Testis (tissue), 3 donors: Measurements from ENCODE around the gene QDPR. TPM values are rescaled to one million over a fixed set of nuclear protein-coding genes. Genes with fewer than 3 reads are reported as not detected.

Experiments used
- DNase-seq: peaks from one replicate; pipeline ENCODE4 v3.0.0-alpha.2; 2019
- H3K27ac ChIP-seq, 2 donors: fragments of 200-600 bp; sonication (generic); one replicate each; pipeline ENCODE4 v1.5.1; 2019
- H3K27me3 ChIP-seq: fragments of 200-600 bp; sonication (generic); one replicate; pipeline ENCODE4 v1.5.1; 2019
- H3K36me3 ChIP-seq: fragments of 200-600 bp; sonication (generic); one replicate; pipeline ENCODE4 v1.5.1; 2017; ENCODE audit warnings: low read depth; ENCODE audit errors: missing control alignments
- H3K4me1 ChIP-seq: fragments of 200-600 bp; sonication (generic); one replicate; pipeline ENCODE4 v1.5.1; 2019
- H3K4me3 ChIP-seq, 2 donors: fragments of 200-600 bp; sonication (generic); one replicate each; pipeline ENCODE4 v1.5.1; 2017 to 2019
- H3K9me3 ChIP-seq: fragments of 200-600 bp; sonication (generic); one replicate; pipeline ENCODE4 v1.5.1; 2017
- POLR2A ChIP-seq: fragments of 450-650 bp; IDR thresholded peaks from one replicate; pipeline ENCODE4 v1.6.1; 2017; ENCODE audit warnings: antibody characterized with exemption, mild to moderate bottlenecking, moderate library complexity
- WGBS, 2 donors: methylation state at CpG; one replicate each; pipeline ENCODE4 v1.1.5; 2018; 5-methylcytosine and 5-hydroxymethylcytosine counted together
- intact Hi-C: fragments of 100-400 bp; cut with DNase I; formaldehyde crosslinking; loops from one replicate; pipeline ENCODE4 v1.15.1; 2023; ENCODE audit warnings: low total_unique reads
- polyA plus RNA-seq: library from polyadenylated mRNA; stranded (reverse); fragments of 350-450 nt; fragmentation: Illumina TruSeq; extraction: RNeasy Lipid Tissue Mini Kit (QIAGEN cat#74804); gene quantifications from one replicate; pipeline ENCODE4 v1.2.3, GENCODE V29; 2014; ENCODE audit warnings: low read depth, low replicate concordance; ENCODE audit not compliant: insufficient read depth
- total RNA-seq, 2 donors: library from RNA; depleted of rRNA; stranded (reverse); fragments of >200 nt; gene quantifications; one replicate each; pipeline ENCODE4 v1.2.3, GENCODE V29; 2016
- TF ChIP-seq, protein P1 (sequence below), 3 experiments: fragments of 450-650 bp in 2 of 3; fragments of 200-600 bp in 1 of 3; sonication (generic) in 1 of 3; IDR thresholded peaks; one replicate each; pipeline ENCODE4 v1.5.1; 2016 to 2019; ENCODE audit warnings: antibody characterized with exemption in 3 of 3, mild to moderate bottlenecking in 2 of 3, moderate library complexity in 1 of 3

Gene QDPR
- total and polyA plus RNA-seq, 3 donors from 2014 or later = 15.9 to 31.7 (median 20.7) TPM

DNA sequence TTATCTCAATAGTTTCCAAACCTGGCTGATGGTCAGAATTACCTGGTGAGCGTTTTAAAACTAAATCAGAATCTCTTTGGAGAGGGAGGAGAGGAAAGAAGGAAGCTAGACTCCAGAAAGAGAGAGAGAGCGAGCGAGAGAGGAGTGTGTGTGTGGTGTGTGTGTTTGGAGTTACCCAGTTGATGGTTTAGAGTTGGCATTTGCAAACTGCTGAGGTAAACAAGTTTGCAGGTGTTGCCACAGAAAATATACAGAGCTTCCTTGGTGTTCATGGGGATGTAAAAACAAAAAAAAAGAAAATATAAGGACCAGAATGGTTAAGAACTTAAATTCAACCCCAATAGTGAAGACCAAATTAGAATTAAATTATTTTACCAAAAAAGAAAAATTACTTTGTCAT lies 38.7 kb upstream of the QDPR start:
- whole genome bisulfite sequencing, 2 donors = 86 to 91% methylated on average over 3 of the region's 3 CpGs
- H3K27ac ChIP-seq = no peak overlapping the region
- no peaks in the 10 kb centered on the region for H3K27me3 ChIP-seq
- no peak for DNase-seq
- no peaks in the 10 kb centered on the region for H3K4me1 ChIP-seq
- no peak overlapping the region for H3K4me3 ChIP-seq
- TF ChIP-seq, protein P1, sequence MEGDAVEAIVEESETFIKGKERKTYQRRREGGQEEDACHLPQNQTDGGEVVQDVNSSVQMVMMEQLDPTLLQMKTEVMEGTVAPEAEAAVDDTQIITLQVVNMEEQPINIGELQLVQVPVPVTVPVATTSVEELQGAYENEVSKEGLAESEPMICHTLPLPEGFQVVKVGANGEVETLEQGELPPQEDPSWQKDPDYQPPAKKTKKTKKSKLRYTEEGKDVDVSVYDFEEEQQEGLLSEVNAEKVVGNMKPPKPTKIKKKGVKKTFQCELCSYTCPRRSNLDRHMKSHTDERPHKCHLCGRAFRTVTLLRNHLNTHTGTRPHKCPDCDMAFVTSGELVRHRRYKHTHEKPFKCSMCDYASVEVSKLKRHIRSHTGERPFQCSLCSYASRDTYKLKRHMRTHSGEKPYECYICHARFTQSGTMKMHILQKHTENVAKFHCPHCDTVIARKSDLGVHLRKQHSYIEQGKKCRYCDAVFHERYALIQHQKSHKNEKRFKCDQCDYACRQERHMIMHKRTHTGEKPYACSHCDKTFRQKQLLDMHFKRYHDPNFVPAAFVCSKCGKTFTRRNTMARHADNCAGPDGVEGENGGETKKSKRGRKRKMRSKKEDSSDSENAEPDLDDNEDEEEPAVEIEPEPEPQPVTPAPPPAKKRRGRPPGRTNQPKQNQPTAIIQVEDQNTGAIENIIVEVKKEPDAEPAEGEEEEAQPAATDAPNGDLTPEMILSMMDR (IDR thresholded peaks at IDR 0.05) = no peak
- TF ChIP-seq POLR2A = no peak
- intact Hi-C loops = no loop called here
- no peaks in the 10 kb centered on the region for H3K9me3 ChIP-seq
- H3K36me3 ChIP-seq = no peaks in the 10 kb centered on the region

DNA sequence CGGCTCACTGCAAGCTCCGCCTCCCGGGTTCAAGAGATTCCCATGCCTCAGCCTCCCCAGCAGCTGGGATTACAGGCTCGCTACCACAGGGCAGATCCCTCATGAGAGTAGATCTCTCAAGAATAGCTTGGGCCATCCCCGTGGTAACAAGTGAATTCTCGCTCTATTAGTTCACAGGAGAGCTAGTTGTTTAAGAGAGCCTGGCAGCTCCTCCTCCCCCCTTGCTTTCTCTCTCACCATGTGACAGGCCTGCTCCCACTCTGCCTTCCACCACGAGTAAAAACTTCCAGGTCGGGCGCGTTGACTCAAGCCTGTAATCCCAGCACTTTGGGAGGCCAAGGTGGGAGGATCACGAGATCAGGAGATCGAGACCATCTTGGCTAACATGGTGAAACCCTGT lies 34.8 kb upstream of the QDPR start:
- Histone ChIP-seq H3K4me1 (no peaks in the 10 kb centered on the region), H3K27me3 (no peaks in the 10 kb centered on the region), H3K4me3 (no peak overlapping the region), H3K9me3 (no peaks in the 10 kb centered on the region), H3K36me3 (no peaks in the 10 kb centered on the region), H3K27ac (no peak overlapping the region)
- no peak for DNase-seq
- intact Hi-C loops = loop anchor here (5.0 kb wide), 1 partner anchor 91 kb away; no protein-coding TSS in a partner anchor
- WGBS, 2 donors = 66 to 72% methylated on average over 9 to 12 of the region's 12 CpGs
- no peak for TF ChIP-seq POLR2A
- TF ChIP-seq, protein P1 (IDR thresholded peaks at IDR 0.05) = no peak

DNA sequence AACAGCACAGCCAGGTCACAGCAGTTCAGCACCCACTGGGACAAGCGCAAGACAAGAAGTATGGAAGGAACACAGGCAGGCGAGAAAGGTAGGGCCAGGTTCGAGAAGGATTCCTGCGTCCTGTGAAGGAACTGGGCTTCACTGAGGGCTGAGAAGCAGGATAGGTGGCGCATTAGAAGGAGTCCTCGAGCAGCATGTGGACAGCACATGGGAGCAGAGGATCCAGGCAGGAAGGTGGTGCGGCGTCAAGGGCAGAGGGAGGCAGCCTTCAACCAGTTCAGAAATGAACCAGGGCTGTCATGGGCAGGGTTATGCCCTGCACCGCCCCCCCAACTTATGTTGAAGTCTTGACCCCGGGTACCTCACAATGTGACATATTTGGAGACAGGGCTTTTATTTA lies 34.3 kb upstream of the QDPR start:
- no peak overlapping the region for H3K27ac ChIP-seq
- intact Hi-C loops = loop anchor here (5.0 kb wide), 1 partner anchor 91 kb away; no protein-coding TSS in a partner anchor
- no peaks in the 10 kb centered on the region for H3K36me3 ChIP-seq
- no peak overlapping the region for H3K4me3 ChIP-seq
- no peaks in the 10 kb centered on the region for H3K9me3 ChIP-seq
- H3K4me1 ChIP-seq = no peaks in the 10 kb centered on the region
- DNase-seq = no peak
- H3K27me3 ChIP-seq = no peaks in the 10 kb centered on the region
- 50 to 67% methylated on average over 10 of the region's 10 CpGs for WGBS, 2 donors
- TF ChIP-seq POLR2A = no peak
- TF ChIP-seq, protein P1 (IDR thresholded peaks at IDR 0.05) = no peak

DNA sequence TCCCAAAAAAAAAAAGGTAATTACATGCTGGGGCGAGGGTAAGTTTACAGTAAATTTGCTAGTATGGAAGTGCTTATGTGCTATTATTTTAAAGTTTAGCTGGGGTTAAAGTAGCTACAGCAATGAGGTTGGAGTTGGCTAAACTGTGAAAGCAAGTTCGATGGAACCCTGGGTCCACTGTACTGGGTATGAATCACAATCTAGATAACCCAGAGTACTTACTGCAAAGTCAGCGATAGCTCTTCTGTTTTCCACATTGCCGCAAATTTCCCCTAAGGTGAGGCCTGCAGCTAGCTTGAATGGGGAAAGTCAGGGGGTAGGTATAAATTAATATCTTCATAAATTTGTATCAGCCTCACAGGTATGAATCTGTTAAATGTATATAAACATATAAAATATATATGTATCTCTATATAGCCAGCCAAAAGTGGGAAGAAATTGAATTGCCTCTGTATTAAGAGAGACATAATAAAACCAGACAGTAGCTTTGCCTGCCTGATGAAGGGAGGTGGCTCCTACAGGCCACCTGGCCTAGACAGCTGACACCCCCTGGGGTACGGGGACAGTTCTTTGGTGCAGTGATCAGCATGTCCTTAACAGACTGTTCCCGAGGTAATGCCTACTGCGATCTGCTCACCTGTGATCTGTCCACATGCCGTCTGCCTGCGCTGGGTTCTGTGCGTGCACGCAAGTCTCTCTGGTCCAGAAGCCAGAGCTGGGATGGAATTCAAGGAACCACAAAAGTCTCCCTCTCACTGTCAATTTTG lies 33.7 kb upstream of the QDPR start:
- no peaks in the 10 kb centered on the region for H3K36me3 ChIP-seq
- 61 to 69% methylated on average over 11 of the region's 11 CpGs for WGBS, 2 donors
- no peak overlapping the region for H3K4me3 ChIP-seq
- H3K4me1 ChIP-seq = no peaks in the 10 kb centered on the region
- no peak for DNase-seq
- H3K27me3 ChIP-seq = no peaks in the 10 kb centered on the region
- no peaks in the 10 kb centered on the region for H3K9me3 ChIP-seq
- intact Hi-C loops = loop anchor here (5.0 kb wide), 1 partner anchor 92 kb away; no protein-coding TSS in a partner anchor
- TF ChIP-seq, protein P1 (IDR thresholded peaks at IDR 0.05) = no peak
- no peak for TF ChIP-seq POLR2A
- H3K27ac ChIP-seq = no peak overlapping the region
